ENCODE measurements around the gene TFIP11. TPM values are rescaled to one million over a fixed set of nuclear protein-coding genes. Genes with fewer than 3 reads are reported as not detected.

TFIP11 gene
- total and polyA plus RNA-seq, 10 of the 15 experiments (the other 5 are each of a cell fraction or from before 2014, with no cell fraction given): 14.2 to 43.3 (median 31.9) TPM

GRCh38 chr22:26512149-26512793, at the start of gene TFIP11 (continued):
- TF ChIP-seq ZNF592 (IDR thresholded peaks at IDR 0.05) (no peak), SPI1 (IDR thresholded peaks at IDR 0.05; ENCODE audit: borderline replicate concordance, insufficient read depth, low read depth, low read length) (no peak), POLR2AphosphoS2 (IDR thresholded peaks at IDR 0.05; ENCODE audit: low read depth, low read length) (peak; percentile 87; the same call in 1 of the 2 replicates), SIN3A (IDR thresholded peaks at IDR 0.05; ENCODE audit: low read depth, low read length) (peak; percentile 99), FOXK2 (IDR thresholded peaks at IDR 0.05) (peak; percentile 64; the same call in 1 of the 2 replicates), GATAD2B (conservative IDR thresholded peaks at IDR 0.05; ENCODE audit: low read depth) (peak; percentile 68), IRF4 (IDR thresholded peaks at IDR 0.05; ENCODE audit: low read depth, low read length) (0 out of 2 replicates have a peak, but pooled peaks have one; percentile 46), SP1 (IDR thresholded peaks at IDR 0.05; ENCODE audit: low read depth, low read length) (no peak), PAX8 (IDR thresholded peaks at IDR 0.05) (no peak), ATF3 (IDR thresholded peaks at IDR 0.05; ENCODE audit: borderline replicate concordance, extremely low read depth, low read depth, low read length) (peak; percentile 81; the same call in 1 of the 2 replicates), RELB (IDR thresholded peaks at IDR 0.05; ENCODE audit: low read depth) (peak; percentile 92), ZBED1 (IDR thresholded peaks at IDR 0.05; ENCODE audit: borderline replicate concordance) (no peak), EZH2 (IDR thresholded peaks at IDR 0.05; ENCODE audit: borderline replicate concordance, control insufficient read depth, low read depth, low read length) (no peak), TBL1XR1 (IDR thresholded peaks at IDR 0.05; ENCODE audit: low read depth, low read length) (peak; percentile 50; the same call in 1 of the 2 replicates), BCL3 (IDR thresholded peaks at IDR 0.05; ENCODE audit: borderline replicate concordance, insufficient read depth, low read depth, low read length, poor library complexity, severe bottlenecking) (no peak), HDGF (IDR thresholded peaks at IDR 0.05) (peak; percentile 60; the same call in 1 of the 2 replicates), ZNF384 (IDR thresholded peaks at IDR 0.05; ENCODE audit: borderline replicate concordance, low read depth, low read length) (no peak), RELA (IDR thresholded peaks at IDR 0.05; ENCODE audit: borderline replicate concordance, partially characterized antibody) (peak; percentile 44), NR2F1 (conservative IDR thresholded peaks at IDR 0.05) (peak; percentile 29; the same call in 1 of the 2 replicates), DPF2 (IDR thresholded peaks at IDR 0.05) (0 out of 2 replicates have a peak, but pooled peaks have one; percentile 15), SUPT20H (IDR thresholded peaks at IDR 0.05; ENCODE audit: borderline replicate concordance, control insufficient read depth, low read depth, low read length) (no peak), STAT1 (conservative IDR thresholded peaks at IDR 0.05) (no peak), LARP7 (IDR thresholded peaks at IDR 0.05) (peak; percentile 50; the same call in 1 of the 2 replicates), GABPA (IDR thresholded peaks at IDR 0.05; ENCODE audit: low read depth) (peak; percentile 98)

Measured in GM12878 (cell line).